Measurements from ENCODE around the gene ANO3. TPM values are rescaled to one million over a fixed set of nuclear protein-coding genes. Genes with fewer than 3 reads are reported as not detected.

ANO3 gene
- polyA plus RNA-seq, 1 donor: 0.33 TPM

GRCh38 chr11:26537341-26537740, 205.4 kb downstream of the ANO3 start:
- H3K9me3 ChIP-seq (ENCODE audit: control insufficient read depth, low read depth, low read length): no peaks in the 10 kb centered on the region
- no peaks in the 10 kb centered on the region for H3K4me1 ChIP-seq (ENCODE audit: control insufficient read depth, insufficient read depth, low read length)
- 90% methylated on average over 2 of the region's 4 CpGs for WGBS (ENCODE audit: insufficient coverage, low lambda C conversion rate)
- no peak for DNase-seq
- H3K4me3 ChIP-seq (ENCODE audit: low read length): no peak overlapping the region
- no peaks in the 10 kb centered on the region for H3K36me3 ChIP-seq (ENCODE audit: control insufficient read depth, insufficient read depth, low read length)
- H3K27ac ChIP-seq (ENCODE audit: low read length): no peak overlapping the region
- no peaks in the 10 kb centered on the region for H3K27me3 ChIP-seq (ENCODE audit: control insufficient read depth, insufficient read depth, low read length)

DNA sequence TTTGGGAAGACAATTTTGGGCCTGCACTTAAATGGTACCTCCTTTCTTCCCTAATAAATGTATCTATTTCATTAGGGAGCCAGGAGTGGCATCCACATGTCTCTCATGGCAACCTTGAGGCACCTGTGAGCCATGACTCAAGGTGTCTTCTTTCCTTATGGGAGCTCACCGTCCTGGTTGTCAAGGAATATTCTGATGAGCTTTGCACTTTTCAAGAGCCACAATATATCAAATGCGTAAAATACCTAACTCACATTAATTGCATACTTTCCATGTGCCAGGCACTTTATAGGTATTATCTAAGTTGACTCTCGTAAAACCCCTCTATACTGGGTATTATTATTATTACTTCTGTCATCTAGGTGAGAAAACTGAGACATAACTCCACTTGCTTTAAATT, 207.6 kb downstream of the ANO3 start:
- no peaks in the 10 kb centered on the region for H3K9me3 ChIP-seq (ENCODE audit: control insufficient read depth, low read depth, low read length)
- WGBS (ENCODE audit: insufficient coverage, low lambda C conversion rate): 100% methylated on average over 1 of the region's 3 CpGs

GRCh38 chr11:26541870-26542269, 209.9 kb downstream of the ANO3 start:
- H3K9me3 ChIP-seq (ENCODE audit: control insufficient read depth, low read depth, low read length): no peaks in the 10 kb centered on the region
- no peaks in the 10 kb centered on the region for H3K36me3 ChIP-seq (ENCODE audit: control insufficient read depth, insufficient read depth, low read length)
- H3K27me3 ChIP-seq (ENCODE audit: control insufficient read depth, insufficient read depth, low read length): no peaks in the 10 kb centered on the region
- H3K4me3 ChIP-seq (ENCODE audit: low read length): no peak overlapping the region
- H3K27ac ChIP-seq (ENCODE audit: low read length): no peak overlapping the region
- H3K4me1 ChIP-seq (ENCODE audit: control insufficient read depth, insufficient read depth, low read length): no peaks in the 10 kb centered on the region
- no peak for DNase-seq
- no CpG with 5 or more reads among the region's 2 CpGs for WGBS (ENCODE audit: insufficient coverage, low lambda C conversion rate)

More for the DNA sequence above, 207.6 kb downstream of the ANO3 start:
- Histone ChIP-seq H3K27me3 (ENCODE audit: control insufficient read depth, insufficient read depth, low read length) (no peaks in the 10 kb centered on the region), H3K4me1 (ENCODE audit: control insufficient read depth, insufficient read depth, low read length) (no peaks in the 10 kb centered on the region), H3K27ac (ENCODE audit: low read length) (no peak overlapping the region), H3K36me3 (ENCODE audit: control insufficient read depth, insufficient read depth, low read length) (no peaks in the 10 kb centered on the region), H3K4me3 (ENCODE audit: low read length) (no peak overlapping the region)
- no peak for DNase-seq

DNA sequence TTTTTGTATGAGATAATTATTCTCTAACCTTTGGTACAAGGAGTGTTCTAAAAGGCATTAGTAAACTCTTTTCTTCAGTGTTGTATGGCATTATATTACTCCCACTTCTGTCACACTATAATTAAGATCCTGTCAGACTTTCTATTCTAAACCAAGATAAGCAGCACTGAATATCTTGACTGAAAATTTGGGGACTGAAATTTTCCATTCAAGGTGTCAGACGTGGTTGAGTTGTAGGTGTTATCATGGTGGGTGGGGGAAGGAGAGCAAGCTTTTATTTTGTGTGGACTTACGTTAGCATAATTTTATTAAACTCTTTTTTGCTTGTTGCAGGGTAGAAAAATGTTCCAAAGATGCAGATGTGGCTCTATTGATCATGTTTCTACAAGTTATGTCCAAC, 217.2 kb downstream of the ANO3 start:
- no peaks in the 10 kb centered on the region for H3K4me1 ChIP-seq (ENCODE audit: control insufficient read depth, insufficient read depth, low read length)
- H3K4me3 ChIP-seq (ENCODE audit: low read length): no peak overlapping the region
- 83% methylated on average over 1 of the region's 2 CpGs for WGBS (ENCODE audit: insufficient coverage, low lambda C conversion rate)
- H3K36me3 ChIP-seq (ENCODE audit: control insufficient read depth, insufficient read depth, low read length): no peaks in the 10 kb centered on the region
- no peaks in the 10 kb centered on the region for H3K9me3 ChIP-seq (ENCODE audit: control insufficient read depth, low read depth, low read length)
- no peak overlapping the region for H3K27ac ChIP-seq (ENCODE audit: low read length)
- H3K27me3 ChIP-seq (ENCODE audit: control insufficient read depth, insufficient read depth, low read length): no peaks in the 10 kb centered on the region
- DNase-seq: no peak

DNA sequence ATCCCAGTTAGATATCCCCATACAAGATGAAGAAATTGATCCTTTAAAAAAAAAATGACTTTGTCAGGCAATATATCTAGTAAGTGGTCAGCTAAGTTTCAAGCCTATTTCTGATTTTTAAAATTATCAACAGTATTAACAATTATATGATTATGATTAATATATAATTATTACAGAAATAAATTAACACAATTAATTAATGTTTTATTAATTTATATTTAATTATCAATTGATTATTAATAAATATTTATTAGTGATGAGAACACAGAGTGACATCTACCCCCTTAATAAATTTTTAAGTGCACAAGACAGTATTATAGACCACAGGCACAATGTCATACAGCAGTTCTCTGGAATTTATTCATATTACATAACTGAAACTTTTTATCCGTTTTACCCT, 218.1 kb downstream of the ANO3 start:
- no peaks in the 10 kb centered on the region for H3K9me3 ChIP-seq (ENCODE audit: control insufficient read depth, low read depth, low read length)
- no peak overlapping the region for H3K4me3 ChIP-seq (ENCODE audit: low read length)
- H3K27ac ChIP-seq (ENCODE audit: low read length): no peak overlapping the region
- no peaks in the 10 kb centered on the region for H3K27me3 ChIP-seq (ENCODE audit: control insufficient read depth, insufficient read depth, low read length)
- no peaks in the 10 kb centered on the region for H3K4me1 ChIP-seq (ENCODE audit: control insufficient read depth, insufficient read depth, low read length)
- DNase-seq: no peak
- WGBS (ENCODE audit: insufficient coverage, low lambda C conversion rate): 83% methylated on average over 1 of the region's 1 CpG
- no peaks in the 10 kb centered on the region for H3K36me3 ChIP-seq (ENCODE audit: control insufficient read depth, insufficient read depth, low read length)

DNA sequence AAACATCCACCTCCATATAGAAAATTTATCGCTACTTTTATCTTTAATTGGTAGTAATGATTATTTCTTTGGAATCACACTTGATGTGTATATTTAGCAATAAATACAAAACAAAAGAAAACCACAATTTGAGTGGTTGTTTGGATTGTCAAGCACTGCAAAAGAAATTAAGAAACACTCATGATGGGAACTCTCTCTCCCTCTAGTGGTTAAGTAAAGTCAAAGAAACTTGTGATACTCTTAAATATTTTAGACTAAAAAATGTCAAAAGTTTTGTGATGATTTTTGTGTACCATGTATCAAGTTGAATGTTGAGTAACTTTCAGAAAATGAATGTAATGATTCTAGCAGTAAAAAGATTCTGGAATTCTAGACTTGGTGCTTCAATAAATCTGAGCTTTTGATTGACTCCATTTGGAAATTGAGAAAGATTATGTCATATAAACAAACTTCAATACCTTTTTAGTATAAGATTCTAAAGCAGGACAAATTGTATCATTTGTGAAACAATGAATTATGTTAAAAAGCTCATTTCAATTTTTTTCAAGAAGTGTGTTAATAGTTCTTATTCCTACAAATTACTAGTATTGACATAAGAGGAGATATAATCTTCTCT, 219.4 kb downstream of the ANO3 start:
- H3K4me3 ChIP-seq (ENCODE audit: low read length): no peak overlapping the region
- no peak overlapping the region for H3K27ac ChIP-seq (ENCODE audit: low read length)
- H3K36me3 ChIP-seq (ENCODE audit: control insufficient read depth, insufficient read depth, low read length): no peaks in the 10 kb centered on the region
- H3K27me3 ChIP-seq (ENCODE audit: control insufficient read depth, insufficient read depth, low read length): no peaks in the 10 kb centered on the region
- no peaks in the 10 kb centered on the region for H3K4me1 ChIP-seq (ENCODE audit: control insufficient read depth, insufficient read depth, low read length)
- no CpG with 5 or more reads among the region's 1 CpG for WGBS (ENCODE audit: insufficient coverage, low lambda C conversion rate)
- no peak for DNase-seq
- H3K9me3 ChIP-seq (ENCODE audit: control insufficient read depth, low read depth, low read length): no peaks in the 10 kb centered on the region

GRCh38 chr11:26553182-26553581, 221.3 kb downstream of the ANO3 start:
- Histone ChIP-seq H3K4me1 (ENCODE audit: control insufficient read depth, insufficient read depth, low read length) (no peaks in the 10 kb centered on the region), H3K9me3 (ENCODE audit: control insufficient read depth, low read depth, low read length) (no peaks in the 10 kb centered on the region), H3K27me3 (ENCODE audit: control insufficient read depth, insufficient read depth, low read length) (no peaks in the 10 kb centered on the region), H3K36me3 (ENCODE audit: control insufficient read depth, insufficient read depth, low read length) (no peaks in the 10 kb centered on the region), H3K27ac (ENCODE audit: low read length) (no peak overlapping the region), H3K4me3 (ENCODE audit: low read length) (no peak overlapping the region)
- WGBS (ENCODE audit: insufficient coverage, low lambda C conversion rate): 100% methylated on average over 1 of the region's 2 CpGs
- DNase-seq: no peak

GRCh38 chr11:26554455-26554854, 222.5 kb downstream of the ANO3 start:
- no peaks in the 10 kb centered on the region for H3K4me1 ChIP-seq (ENCODE audit: control insufficient read depth, insufficient read depth, low read length)
- no peak for DNase-seq
- H3K4me3 ChIP-seq (ENCODE audit: low read length): no peak overlapping the region
- H3K9me3 ChIP-seq (ENCODE audit: control insufficient read depth, low read depth, low read length): no peaks in the 10 kb centered on the region
- no peak overlapping the region for H3K27ac ChIP-seq (ENCODE audit: low read length)
- no peaks in the 10 kb centered on the region for H3K36me3 ChIP-seq (ENCODE audit: control insufficient read depth, insufficient read depth, low read length)
- H3K27me3 ChIP-seq (ENCODE audit: control insufficient read depth, insufficient read depth, low read length): no peaks in the 10 kb centered on the region
- 86% methylated on average over 2 of the region's 5 CpGs for WGBS (ENCODE audit: insufficient coverage, low lambda C conversion rate)

DNA sequence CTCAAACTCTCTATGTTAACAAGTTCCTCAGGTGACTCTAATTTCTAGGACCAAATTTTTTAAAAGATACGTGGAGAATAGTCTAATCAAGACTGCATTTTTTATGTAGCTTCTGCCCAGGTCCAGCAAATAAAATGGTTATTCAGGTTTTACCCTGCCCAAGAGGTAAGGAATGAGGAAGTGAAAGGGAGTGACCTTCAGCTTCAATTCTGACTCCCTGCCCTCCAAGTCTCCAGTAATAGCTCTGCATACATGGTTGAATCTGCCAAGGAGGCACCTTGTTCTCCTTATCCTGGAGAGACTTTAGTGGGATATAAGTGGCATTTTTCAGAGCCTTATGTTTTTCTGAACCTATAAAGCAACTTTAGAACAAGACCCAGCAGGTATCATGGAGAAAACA, 224.7 kb downstream of the ANO3 start:
- Histone ChIP-seq H3K4me1 (ENCODE audit: control insufficient read depth, insufficient read depth, low read length) (no peaks in the 10 kb centered on the region), H3K27ac (ENCODE audit: low read length) (no peak overlapping the region), H3K4me3 (ENCODE audit: low read length) (no peak overlapping the region), H3K9me3 (ENCODE audit: control insufficient read depth, low read depth, low read length) (no peaks in the 10 kb centered on the region), H3K36me3 (ENCODE audit: control insufficient read depth, insufficient read depth, low read length) (no peaks in the 10 kb centered on the region), H3K27me3 (ENCODE audit: control insufficient read depth, insufficient read depth, low read length) (no peaks in the 10 kb centered on the region)
- WGBS (ENCODE audit: insufficient coverage, low lambda C conversion rate): no CpG with 5 or more reads among the region's 1 CpG
- DNase-seq: no peak

GRCh38 chr11:26557666-26558065, 225.7 kb downstream of the ANO3 start:
- 64% methylated on average over 2 of the region's 3 CpGs for WGBS (ENCODE audit: insufficient coverage, low lambda C conversion rate)
- DNase-seq: no peak
- H3K27ac ChIP-seq (ENCODE audit: low read length): no peak overlapping the region
- H3K27me3 ChIP-seq (ENCODE audit: control insufficient read depth, insufficient read depth, low read length): no peaks in the 10 kb centered on the region
- no peaks in the 10 kb centered on the region for H3K36me3 ChIP-seq (ENCODE audit: control insufficient read depth, insufficient read depth, low read length)
- H3K9me3 ChIP-seq (ENCODE audit: control insufficient read depth, low read depth, low read length): no peaks in the 10 kb centered on the region
- H3K4me1 ChIP-seq (ENCODE audit: control insufficient read depth, insufficient read depth, low read length): no peaks in the 10 kb centered on the region
- no peak overlapping the region for H3K4me3 ChIP-seq (ENCODE audit: low read length)

DNA sequence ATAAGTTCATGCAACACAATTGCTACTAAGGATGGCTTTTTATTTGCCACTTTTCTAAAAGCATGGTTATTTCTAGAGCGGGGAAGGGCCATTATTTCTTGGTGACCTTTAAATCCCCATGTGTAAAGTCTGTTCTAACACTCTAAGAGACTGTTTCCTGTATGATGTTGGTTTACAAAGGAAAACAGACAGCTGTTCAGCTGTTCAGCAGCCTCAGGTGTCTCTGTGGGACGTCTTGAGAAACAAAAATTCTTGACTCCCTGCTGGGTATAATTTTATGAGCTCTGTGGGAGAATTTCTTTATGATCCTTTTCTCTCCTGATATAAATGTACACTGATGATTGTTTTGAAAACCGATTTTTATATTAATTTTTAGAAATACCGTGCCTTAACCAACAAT, 226.3 kb downstream of the ANO3 start:
- H3K36me3 ChIP-seq (ENCODE audit: control insufficient read depth, insufficient read depth, low read length): no peaks in the 10 kb centered on the region
- H3K27me3 ChIP-seq (ENCODE audit: control insufficient read depth, insufficient read depth, low read length): no peaks in the 10 kb centered on the region
- no peak for DNase-seq
- no peak overlapping the region for H3K4me3 ChIP-seq (ENCODE audit: low read length)
- H3K9me3 ChIP-seq (ENCODE audit: control insufficient read depth, low read depth, low read length): no peaks in the 10 kb centered on the region
- H3K27ac ChIP-seq (ENCODE audit: low read length): no peak overlapping the region
- 81% methylated on average over 3 of the region's 4 CpGs for WGBS (ENCODE audit: insufficient coverage, low lambda C conversion rate)
- no peaks in the 10 kb centered on the region for H3K4me1 ChIP-seq (ENCODE audit: control insufficient read depth, insufficient read depth, low read length)
